Measurements from ENCODE around the gene KRT1.

Gene KRT1

GRCh38 chr12:52679875-52680274, 332 bp downstream of the KRT1 start:
- DNase-seq (ENCODE audit: extremely low spot score) = no peak
- POLR2A ChIA-PET = no interaction called here
- no peak for TF ChIP-seq CTCF (IDR thresholded peaks at IDR 0.05; ENCODE audit: control extremely low read depth, extremely low read depth, low read depth, missing control alignments)
- CTCF ChIA-PET = no interaction called here

- POLR2A ChIA-PET = no interaction called here
Observed at GRCh38 chr12:52677671-52678070, 2.5 kb downstream of the KRT1 start.

GRCh38 chr12:52677126-52677525, 3.1 kb downstream of the KRT1 start:
- ChIA-PET CTCF (no interaction called here), POLR2A (no interaction called here)
- TF ChIP-seq CTCF (IDR thresholded peaks at IDR 0.05; ENCODE audit: control extremely low read depth, extremely low read depth, low read depth, missing control alignments) = no peak
- no peak for DNase-seq (ENCODE audit: extremely low spot score)

More at GRCh38 chr12:52677671-52678070, 2.5 kb downstream of the KRT1 start:
- DNase-seq (ENCODE audit: extremely low spot score) = no peak
- CTCF ChIA-PET = no interaction called here
- no peak for TF ChIP-seq CTCF (IDR thresholded peaks at IDR 0.05; ENCODE audit: control extremely low read depth, extremely low read depth, low read depth, missing control alignments)

GRCh38 chr12:52676163-52676562, 4.0 kb downstream of the KRT1 start:
- ChIA-PET CTCF (interaction anchor here (1.5 kb wide), 1 partner anchor 18 kb away, joined by 4 read pairs; no protein-coding TSS in a partner anchor), POLR2A (no interaction called here)
- DNase-seq (ENCODE audit: extremely low spot score) = no peak

GRCh38 chr12:52675301-52675701, 4.9 kb downstream of the KRT1 start:
- TF ChIP-seq CTCF (IDR thresholded peaks at IDR 0.05; ENCODE audit: control extremely low read depth, extremely low read depth, low read depth, missing control alignments) = no peak
- DNase-seq (ENCODE audit: extremely low spot score) = no peak
- CTCF ChIA-PET = interaction anchor here (0.9 to 1.5 kb wide), 3 partner anchors 10 to 17 kb away, joined by 3 to 4 read pairs (median 4); no protein-coding TSS in a partner anchor
- POLR2A ChIA-PET = no interaction called here

More at GRCh38 chr12:52676163-52676562, 4.0 kb downstream of the KRT1 start:
- no peak for TF ChIP-seq CTCF (IDR thresholded peaks at IDR 0.05; ENCODE audit: control extremely low read depth, extremely low read depth, low read depth, missing control alignments)

- TF ChIP-seq CTCF (IDR thresholded peaks at IDR 0.05; ENCODE audit: control extremely low read depth, extremely low read depth, low read depth, missing control alignments) = no peak
- CTCF ChIA-PET = interaction anchor here (1.1 kb wide), 1 partner anchor 11 kb away, joined by 4 read pairs; no protein-coding TSS in a partner anchor
- no peak for DNase-seq (ENCODE audit: extremely low spot score)
- POLR2A ChIA-PET = no interaction called here
Observed at GRCh38 chr12:52674433-52674775, 5.8 kb downstream of the KRT1 start.
